Umbilical cord (tissue), 1 donor: ENCODE results near the gene SETD7. TPM values are rescaled to one million over a fixed set of nuclear protein-coding genes. Genes with fewer than 3 reads are reported as not detected.

Experiments
- total RNA-seq: library from RNA; depleted of rRNA; stranded (reverse); fragments of >200 nt; gene quantifications from one replicate; pipeline ENCODE4 v1.2.3, GENCODE V29; 2014; ENCODE audit warnings: low replicate concordance; ENCODE audit not compliant: insufficient read depth

SETD7 gene
- total RNA-seq, 1 donor from 2014 or later = 122 TPM

Other genes starting within 250 kb of the SETD7 start
- gene RAB33B, start 102.1 kb downstream of the SETD7 start, total RNA-seq = 59.9 TPM
- gene MGST2, start 109.6 kb upstream of the SETD7 start, total RNA-seq = 62.6 TPM